Measurements from ENCODE around the gene DNMBP.

The DNMBP gene

GRCh38 chr10:99827936-99828335 lies 181.8 kb downstream of the DNMBP start:
- Histone ChIP-seq H3K79me2 (ENCODE audit: insufficient read depth, low read depth) (no peaks in the 10 kb centered on the region), H3K9ac (no peak overlapping the region), H3K36me3 (ENCODE audit: insufficient read depth) (no peaks in the 10 kb centered on the region), H4K20me1 (ENCODE audit: insufficient read depth) (no peaks in the 10 kb centered on the region), H3K27me3 (ENCODE audit: insufficient read depth, low read depth) (no peaks in the 10 kb centered on the region), H3K4me1 (ENCODE audit: low read depth, poor library complexity, severe bottlenecking) (peaks cover 10% of the 10 kb centered on the region), H3K4me2 (no peak overlapping the region; the same call in 1 of the 2 replicates), H3K27ac (no peak overlapping the region; the same call in 1 of the 2 replicates), H2AFZ (ENCODE audit: low read depth) (no peak overlapping the region), H3K4me3 (IDR thresholded peaks at IDR 0.05; ENCODE audit: insufficient read depth, low read depth, low read length) (no peak overlapping the region)
- no peak for TF ChIP-seq CTCF (conservative IDR thresholded peaks at IDR 0.05; ENCODE audit: low read depth, low read length)
